Inflammatory macrophage treated with lipopolysaccharide for 4 hours (primary cell): ENCODE results near the gene DTNBP1.

ENCODE experiments used
- DNase-seq: peaks from one replicate; pipeline ENCODE4 v3.0.0-alpha.2; 2020

The DTNBP1 gene

GRCh38 chr6:15588971-15589634 lies 73.7 kb downstream of the DTNBP1 start:
- peak; percentile 13 for DNase-seq

GRCh38 chr6:15586503-15586902 lies 76.3 kb downstream of the DTNBP1 start:
- DNase-seq, result no peak

- no peak for DNase-seq
These were observed 77.0 kb downstream of the DTNBP1 start for GRCh38 chr6:15585760-15586214.

- no peak for DNase-seq
These were observed 80.3 kb downstream of the DTNBP1 start for GRCh38 chr6:15582499-15582898.

- DNase-seq, result no peak
These were observed 81.1 kb downstream of the DTNBP1 start for GRCh38 chr6:15581751-15582150.

GRCh38 chr6:15580326-15580725 lies 82.5 kb downstream of the DTNBP1 start:
- peak; percentile 85 for DNase-seq

- DNase-seq, result no peak
These were observed 84.0 kb downstream of the DTNBP1 start for GRCh38 chr6:15578716-15579391.

- no peak for DNase-seq
These were observed 85.2 kb downstream of the DTNBP1 start for GRCh38 chr6:15577550-15578171.

- DNase-seq, result no peak
These were observed 85.7 kb downstream of the DTNBP1 start for GRCh38 chr6:15577106-15577505.

GRCh38 chr6:15575357-15576033 lies 87.3 kb downstream of the DTNBP1 start:
- DNase-seq, result peak; percentile 45

GRCh38 chr6:15574486-15574885 lies 88.3 kb downstream of the DTNBP1 start:
- DNase-seq, result no peak

GRCh38 chr6:15574023-15574422 lies 88.8 kb downstream of the DTNBP1 start:
- no peak for DNase-seq

GRCh38 chr6:15573384-15573783 lies 89.4 kb downstream of the DTNBP1 start:
- no peak for DNase-seq

GRCh38 chr6:15572296-15573016 lies 90.4 kb downstream of the DTNBP1 start:
- no peak for DNase-seq

- DNase-seq, result no peak
These were observed 92.7 kb downstream of the DTNBP1 start for GRCh38 chr6:15570171-15570570.

GRCh38 chr6:15569035-15569995 lies 93.5 kb downstream of the DTNBP1 start:
- DNase-seq, result no peak

- peak; percentile 18 for DNase-seq
These were observed 99.9 kb downstream of the DTNBP1 start for GRCh38 chr6:15562977-15563376.

GRCh38 chr6:15561447-15562199 lies 101.2 kb downstream of the DTNBP1 start:
- DNase-seq, result no peak

GRCh38 chr6:15560713-15561112 lies 102.1 kb downstream of the DTNBP1 start:
- no peak for DNase-seq

- no peak for DNase-seq
These were observed 105.7 kb downstream of the DTNBP1 start for GRCh38 chr6:15557174-15557573.

GRCh38 chr6:15556711-15557110 lies 106.1 kb downstream of the DTNBP1 start:
- no peak for DNase-seq
